Breast epithelium (tissue), 3 donors: ENCODE measurements around the gene XKR7.

Source experiments
- POLR2A ChIP-seq: fragments of 450-650 bp; IDR thresholded peaks from one replicate; pipeline ENCODE4 v1.6.1; 2016; ENCODE audit warnings: antibody characterized with exemption, mild to moderate bottlenecking, moderate library complexity
- TF ChIP-seq, protein P1 (sequence below), 3 donors: fragments of 450-650 bp; IDR thresholded peaks; one replicate each; pipeline ENCODE4 v1.5.1; 2016 to 2017; ENCODE audit warnings: antibody characterized with exemption in 3 of 3, mild to moderate bottlenecking in 3 of 3, moderate library complexity in 3 of 3

GRCh38 chr20:32004963-32005362 is 37.0 kb downstream of the XKR7 start:
- TF ChIP-seq, protein P1, sequence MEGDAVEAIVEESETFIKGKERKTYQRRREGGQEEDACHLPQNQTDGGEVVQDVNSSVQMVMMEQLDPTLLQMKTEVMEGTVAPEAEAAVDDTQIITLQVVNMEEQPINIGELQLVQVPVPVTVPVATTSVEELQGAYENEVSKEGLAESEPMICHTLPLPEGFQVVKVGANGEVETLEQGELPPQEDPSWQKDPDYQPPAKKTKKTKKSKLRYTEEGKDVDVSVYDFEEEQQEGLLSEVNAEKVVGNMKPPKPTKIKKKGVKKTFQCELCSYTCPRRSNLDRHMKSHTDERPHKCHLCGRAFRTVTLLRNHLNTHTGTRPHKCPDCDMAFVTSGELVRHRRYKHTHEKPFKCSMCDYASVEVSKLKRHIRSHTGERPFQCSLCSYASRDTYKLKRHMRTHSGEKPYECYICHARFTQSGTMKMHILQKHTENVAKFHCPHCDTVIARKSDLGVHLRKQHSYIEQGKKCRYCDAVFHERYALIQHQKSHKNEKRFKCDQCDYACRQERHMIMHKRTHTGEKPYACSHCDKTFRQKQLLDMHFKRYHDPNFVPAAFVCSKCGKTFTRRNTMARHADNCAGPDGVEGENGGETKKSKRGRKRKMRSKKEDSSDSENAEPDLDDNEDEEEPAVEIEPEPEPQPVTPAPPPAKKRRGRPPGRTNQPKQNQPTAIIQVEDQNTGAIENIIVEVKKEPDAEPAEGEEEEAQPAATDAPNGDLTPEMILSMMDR (IDR thresholded peaks at IDR 0.05) = no peak
- TF ChIP-seq POLR2A = no peak
